Left lung (tissue), 10 donors: ENCODE measurements around the gene ZMYM3. TPM values are rescaled to one million over a fixed set of nuclear protein-coding genes. Genes with fewer than 3 reads are reported as not detected.
A peak's percentile ranks its signal among the peaks of the same experiment; 100 is the strongest.

Source experiments
- ATAC-seq: fragments of 200-7000 bp; cut with Tn5 transposase; one replicate; pipeline ENCODE4 v1.9.1; 2020; ENCODE audit warnings: moderate library complexity
- DNase-seq, 4 donors: peaks; one replicate each; pipeline ENCODE4 v3.0.0-alpha.2; 2013 to 2020
- H3K27ac ChIP-seq, 2 donors: fragments of 200-600 bp; sonication (generic) in 1 of 2; one replicate each; pipeline versions ENCODE4 v1.5.0 to v1.8.0; 2020 to 2021
- H3K27me3 ChIP-seq, 2 donors: fragments of 200-600 bp; sonication (generic) in 1 of 2; one replicate each; pipeline versions ENCODE4 v1.5.0 to v1.8.0; 2020 to 2021
- H3K36me3 ChIP-seq, 2 donors: fragments of 200-600 bp; sonication (generic) in 1 of 2; one replicate each; pipeline versions ENCODE4 v1.5.0 to v1.8.0; 2020 to 2021
- H3K4me1 ChIP-seq, 2 donors: fragments of 200-600 bp; one replicate each; pipeline ENCODE4 v1.8.0; 2021
- H3K4me3 ChIP-seq, 2 donors: fragments of 200-600 bp; sonication (generic) in 1 of 2; one replicate each; pipeline versions ENCODE4 v1.5.0 to v1.8.0; 2020 to 2021; ENCODE audit warnings: mild to moderate bottlenecking in 1 of 2
- H3K9me3 ChIP-seq, 2 donors: fragments of 200-600 bp; sonication (generic) in 1 of 2; one replicate each; pipeline versions ENCODE4 v1.5.0 to v1.8.0; 2020 to 2021
- intact Hi-C, 2 donors: fragments of 100-400 bp; cut with DNase I; formaldehyde crosslinking; loops; one replicate each; pipeline versions ENCODE4 v1.11.2 to v1.14.2; 2022
- polyA plus RNA-seq, 6 donors: library from polyadenylated mRNA; unstranded; fragments of 120-200 nt; gene quantifications; one replicate each; pipeline ENCODE4 v1.2.1, GENCODE V29; 2013; ENCODE audit not compliant: insufficient read length in 6 of 6
- total RNA-seq, 2 donors: library from RNA; stranded (reverse); fragmentation: NEBNext Ultra II Directional; extraction: Animal tissue kit (Norgen Biotek cat#: 25700); gene quantifications; one replicate each; pipeline ENCODE4 v1.2.1, GENCODE V29; 2021
- TF ChIP-seq, protein P1 (sequence below), 2 donors: fragments of 200-600 bp; sonication (generic) in 1 of 2; IDR thresholded peaks; one replicate each; pipeline versions ENCODE4 v1.5.0 to v1.8.0; 2021; ENCODE audit warnings: antibody characterized with exemption in 2 of 2
- donor health status: DM: no; HTN: yes; CAD: no.
- donor health status: DM: no; HTN: no; CAD: no.

ZMYM3 gene
- total and polyA plus RNA-seq, 8 donors, result 19.5 to 63.8 (median 59.5) TPM

DNA sequence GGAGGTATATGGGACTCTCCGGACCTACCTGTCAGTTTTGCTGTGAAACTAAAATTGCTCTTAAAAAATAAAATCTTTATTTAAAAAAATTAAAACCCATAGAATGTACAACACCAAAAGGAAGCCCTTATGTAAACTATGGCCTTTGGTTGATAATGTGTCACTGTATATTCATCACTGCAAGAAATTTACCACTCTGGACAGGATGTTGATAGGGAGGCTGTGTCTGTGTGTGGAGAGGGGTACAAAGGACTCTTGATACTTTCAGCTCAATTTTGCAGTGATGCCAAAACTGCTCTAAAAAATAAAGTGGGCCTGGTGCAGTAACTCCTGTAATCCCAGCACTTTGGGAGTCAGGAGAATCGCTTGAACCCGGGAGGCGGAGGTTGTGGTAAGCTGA, 2.9 kb upstream of the ZMYM3 start:
- DNase-seq (no peak), ATAC-seq (no peak)
- Histone ChIP-seq H3K9me3 (no peaks in the 10 kb centered on the region), H3K4me1 (peaks cover 0 to 18% of the 10 kb centered on the region in 2 donors), H3K27me3 (no peaks in the 10 kb centered on the region), H3K4me3 (no peak overlapping the region), H3K36me3 (no peaks in the 10 kb centered on the region), H3K27ac (no peak overlapping the region)
- TF ChIP-seq, protein P1, sequence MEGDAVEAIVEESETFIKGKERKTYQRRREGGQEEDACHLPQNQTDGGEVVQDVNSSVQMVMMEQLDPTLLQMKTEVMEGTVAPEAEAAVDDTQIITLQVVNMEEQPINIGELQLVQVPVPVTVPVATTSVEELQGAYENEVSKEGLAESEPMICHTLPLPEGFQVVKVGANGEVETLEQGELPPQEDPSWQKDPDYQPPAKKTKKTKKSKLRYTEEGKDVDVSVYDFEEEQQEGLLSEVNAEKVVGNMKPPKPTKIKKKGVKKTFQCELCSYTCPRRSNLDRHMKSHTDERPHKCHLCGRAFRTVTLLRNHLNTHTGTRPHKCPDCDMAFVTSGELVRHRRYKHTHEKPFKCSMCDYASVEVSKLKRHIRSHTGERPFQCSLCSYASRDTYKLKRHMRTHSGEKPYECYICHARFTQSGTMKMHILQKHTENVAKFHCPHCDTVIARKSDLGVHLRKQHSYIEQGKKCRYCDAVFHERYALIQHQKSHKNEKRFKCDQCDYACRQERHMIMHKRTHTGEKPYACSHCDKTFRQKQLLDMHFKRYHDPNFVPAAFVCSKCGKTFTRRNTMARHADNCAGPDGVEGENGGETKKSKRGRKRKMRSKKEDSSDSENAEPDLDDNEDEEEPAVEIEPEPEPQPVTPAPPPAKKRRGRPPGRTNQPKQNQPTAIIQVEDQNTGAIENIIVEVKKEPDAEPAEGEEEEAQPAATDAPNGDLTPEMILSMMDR (IDR thresholded peaks at IDR 0.05), result no peak
- intact Hi-C loops, result no loop called here

DNA sequence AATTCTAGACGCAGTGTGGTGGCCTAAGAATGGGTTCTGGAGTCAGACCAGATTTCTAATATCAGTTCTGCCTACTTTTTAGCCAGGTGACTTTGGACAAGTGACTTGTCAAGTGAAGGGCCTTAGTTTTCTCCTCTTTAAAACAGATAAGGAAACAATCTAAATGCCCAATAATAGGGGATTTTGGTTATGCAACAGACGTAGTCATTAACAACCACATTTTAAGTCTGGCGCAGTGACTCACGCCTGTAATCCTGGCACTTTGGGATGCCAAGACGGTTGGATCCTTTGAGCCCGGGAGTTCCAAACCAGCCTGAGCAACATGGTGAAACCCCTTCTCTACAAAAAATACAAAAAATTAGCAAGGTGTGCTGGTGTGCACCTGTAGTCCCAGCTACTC, 2.1 kb upstream of the ZMYM3 start:
- intact Hi-C loops, result no loop called here
- Histone ChIP-seq H3K4me3 (no peak overlapping the region), H3K4me1 (peaks cover 0 to 21% of the 10 kb centered on the region in 2 donors), H3K9me3 (no peaks in the 10 kb centered on the region), H3K27me3 (no peaks in the 10 kb centered on the region), H3K27ac (peak overlapping the region in 1 of 2 donors; percentile 48), H3K36me3 (no peaks in the 10 kb centered on the region)
- TF ChIP-seq, protein P1 (IDR thresholded peaks at IDR 0.05), result no peak
- DNase-seq (no peak), ATAC-seq (no peak)

- H3K36me3 ChIP-seq, result peaks cover 0 to 21% of the 10 kb centered on the region in 2 donors
- peak overlapping the region; percentile 45 to 55 for H3K4me3 ChIP-seq
- ATAC-seq (no peak), DNase-seq (peak in 2 of 4 donors; percentile 14 to 67)
- intact Hi-C loops, result no loop called here
- TF ChIP-seq, protein P1 (IDR thresholded peaks at IDR 0.05), result peak; percentile 18 to 32
- no peaks in the 10 kb centered on the region for H3K9me3 ChIP-seq
- peaks cover 0 to 21% of the 10 kb centered on the region in 2 donors for H3K4me1 ChIP-seq
- peak overlapping the region; percentile 72 to 83 for H3K27ac ChIP-seq
- no peaks in the 10 kb centered on the region for H3K27me3 ChIP-seq
Observed at GRCh38 chrX:71253253-71254091, 468 bp downstream of the ZMYM3 start.

GRCh38 chrX:71252221-71252620, 1.7 kb downstream of the ZMYM3 start:
- peaks cover 0 to 34% of the 10 kb centered on the region in 2 donors for H3K36me3 ChIP-seq
- no peak overlapping the region for H3K4me3 ChIP-seq
- intact Hi-C loops, result no loop called here
- H3K4me1 ChIP-seq, result peaks cover 0 to 21% of the 10 kb centered on the region in 2 donors
- no peak overlapping the region for H3K27ac ChIP-seq
- no peaks in the 10 kb centered on the region for H3K9me3 ChIP-seq
- no peak for ATAC-seq
- no peak for DNase-seq
- no peaks in the 10 kb centered on the region for H3K27me3 ChIP-seq
- TF ChIP-seq, protein P1 (IDR thresholded peaks at IDR 0.05), result no peak

DNA sequence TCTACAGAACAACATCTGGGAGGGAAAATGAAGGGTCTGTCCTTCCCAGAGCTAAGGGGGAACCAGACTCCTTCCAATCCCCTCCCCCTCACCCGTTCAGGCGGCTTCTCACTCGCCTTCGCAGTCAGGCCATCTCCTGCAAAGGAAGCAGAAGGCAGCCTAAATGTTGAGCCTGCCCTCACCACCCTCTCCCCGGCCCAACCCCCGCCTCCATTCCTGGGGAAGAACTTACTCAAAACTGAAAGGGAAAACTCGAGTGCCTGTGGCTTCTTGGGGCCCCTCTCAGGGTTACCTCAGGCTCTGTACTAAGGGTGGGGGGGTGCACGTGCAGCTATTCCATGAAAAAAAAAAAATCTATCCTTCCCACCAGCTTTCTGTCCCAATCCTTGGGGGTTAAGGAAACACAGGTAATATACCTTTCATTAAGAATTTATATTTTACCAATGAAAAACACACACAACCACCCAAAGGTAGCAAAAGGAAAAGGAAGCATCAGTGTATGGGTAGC, 2.4 kb downstream of the ZMYM3 start:
- Histone ChIP-seq H3K4me3 (no peak overlapping the region), H3K9me3 (no peaks in the 10 kb centered on the region), H3K27ac (no peak overlapping the region), H3K4me1 (peaks cover 0 to 21% of the 10 kb centered on the region in 2 donors), H3K36me3 (peaks cover 0 to 36% of the 10 kb centered on the region in 2 donors), H3K27me3 (no peaks in the 10 kb centered on the region)
- ATAC-seq (no peak), DNase-seq (no peak)
- TF ChIP-seq, protein P1 (IDR thresholded peaks at IDR 0.05), result no peak
- intact Hi-C loops, result no loop called here
